Caco-2 (cell line): ENCODE results near the gene CRY2. TPM values are rescaled to one million over a fixed set of nuclear protein-coding genes. Genes with fewer than 3 reads are reported as not detected.
A peak's percentile ranks its signal among the peaks of the same experiment; 100 is the strongest.

ENCODE experiments used
- BruUV-seq: library from RNA; stranded (reverse); fragments of 400-500 nt; replicated peaks from 2 replicates; lab custom pipeline; 2021; lab: Mats Ljungman, UMichigan
- CTCF ChIA-PET: fragments of 300-600 bp; sonication (Branson Sonifier 250); formaldehyde crosslinking; loops from one replicate; lab custom pipeline; 2022; ENCODE audit warnings: antibody characterized with exemption; lab: Charles Lee
- POLR2A ChIA-PET: fragments of 300-600 bp; sonication (Branson Sonifier 250); formaldehyde crosslinking; loops from one replicate; lab custom pipeline; 2022; ENCODE audit warnings: antibody characterized with exemption; lab: Charles Lee
- DNase-seq, 2 experiments: peaks; one replicate each; pipeline versions ENCODE4 v3.0.0 to v3.0.0-alpha.2; 2020 to 2022
- H3K27me3 ChIP-seq: replicated peaks from 2 replicates; pipeline ENCODE4 v1.6.0; 2011; ENCODE audit warnings: low read length; ENCODE audit not compliant: control insufficient read depth, insufficient read depth
- H3K36me3 ChIP-seq: 2 replicates; pipeline ENCODE4 v1.5.1; 2011; ENCODE audit warnings: low read length; ENCODE audit not compliant: control insufficient read depth, insufficient read depth
- H3K4me1 ChIP-seq: fragments of 250-450 bp; sonication (Bioruptor Pico); 2 replicates; pipeline ENCODE4 v1.5.1; 2020; ENCODE audit warnings: mild to moderate bottlenecking
- H3K4me3 ChIP-seq: 2 replicates; pipeline ENCODE4 v1.5.1; 2011; ENCODE audit warnings: low read depth, mild to moderate bottlenecking, control low read depth, low read length
- H3K9me3 ChIP-seq: fragments of 250-450 bp; sonication (Bioruptor Pico); 2 replicates; pipeline ENCODE4 v1.5.1; 2020; ENCODE audit warnings: mild to moderate bottlenecking, moderate library complexity
- H3K27ac Mint-ChIP-seq: one replicate; pipeline ENCODE4 v1.8.0; 2022; ENCODE audit warnings: mixed read lengths; ENCODE audit not compliant: unreplicated experiment
- H3K27me3 Mint-ChIP-seq: one replicate; pipeline ENCODE4 v1.8.0; 2022; ENCODE audit warnings: mixed read lengths; ENCODE audit not compliant: insufficient read depth, unreplicated experiment
- H3K36me3 Mint-ChIP-seq: one replicate; pipeline ENCODE4 v1.8.0; 2022; ENCODE audit warnings: mild to moderate bottlenecking, mixed read lengths; ENCODE audit not compliant: insufficient read depth, unreplicated experiment
- H3K4me1 Mint-ChIP-seq: one replicate; pipeline ENCODE4 v1.8.0; 2022; ENCODE audit warnings: low read depth, mixed read lengths; ENCODE audit not compliant: unreplicated experiment
- H3K4me3 Mint-ChIP-seq: one replicate; pipeline ENCODE4 v1.8.0; 2022; ENCODE audit warnings: mild to moderate bottlenecking, moderate library complexity, mixed read lengths; ENCODE audit not compliant: unreplicated experiment
- H3K9me3 Mint-ChIP-seq: one replicate; pipeline ENCODE4 v1.8.0; 2022; ENCODE audit warnings: mixed read lengths; ENCODE audit not compliant: unreplicated experiment
- intact Hi-C: fragments of 100-400 bp; cut with micrococcal nuclease; formaldehyde crosslinking; loops from one replicate; pipeline ENCODE4 v1.10.0; 2022; ENCODE audit not compliant: unreplicated experiment
- total RNA-seq: library from RNA; stranded (reverse); gene quantifications from 2 replicates; pipeline ENCODE4 v1.2.3, GENCODE V29; 2022
- TF ChIP-seq, protein P1 (sequence below), 2 experiments: fragments of 200-600 bp in 1 of 2; IDR thresholded peaks; 1 replicate in 1 of 2; 2 replicates in 1 of 2; pipeline versions ENCODE4 v1.5.1 to v1.8.0; 2011 to 2022; ENCODE audit warnings: antibody characterized with exemption in 1 of 2, control low read depth in 1 of 2, inconsistent platforms in 1 of 2, low read depth in 1 of 2, low read length in 1 of 2, mild to moderate bottlenecking in 1 of 2, moderate library complexity in 1 of 2; ENCODE audit not compliant: insufficient read depth in 1 of 2, severe bottlenecking in 1 of 2, unreplicated experiment in 1 of 2

Gene CRY2
- total RNA-seq, 1 experiment from 2014 or later = 28.5 TPM

DNA sequence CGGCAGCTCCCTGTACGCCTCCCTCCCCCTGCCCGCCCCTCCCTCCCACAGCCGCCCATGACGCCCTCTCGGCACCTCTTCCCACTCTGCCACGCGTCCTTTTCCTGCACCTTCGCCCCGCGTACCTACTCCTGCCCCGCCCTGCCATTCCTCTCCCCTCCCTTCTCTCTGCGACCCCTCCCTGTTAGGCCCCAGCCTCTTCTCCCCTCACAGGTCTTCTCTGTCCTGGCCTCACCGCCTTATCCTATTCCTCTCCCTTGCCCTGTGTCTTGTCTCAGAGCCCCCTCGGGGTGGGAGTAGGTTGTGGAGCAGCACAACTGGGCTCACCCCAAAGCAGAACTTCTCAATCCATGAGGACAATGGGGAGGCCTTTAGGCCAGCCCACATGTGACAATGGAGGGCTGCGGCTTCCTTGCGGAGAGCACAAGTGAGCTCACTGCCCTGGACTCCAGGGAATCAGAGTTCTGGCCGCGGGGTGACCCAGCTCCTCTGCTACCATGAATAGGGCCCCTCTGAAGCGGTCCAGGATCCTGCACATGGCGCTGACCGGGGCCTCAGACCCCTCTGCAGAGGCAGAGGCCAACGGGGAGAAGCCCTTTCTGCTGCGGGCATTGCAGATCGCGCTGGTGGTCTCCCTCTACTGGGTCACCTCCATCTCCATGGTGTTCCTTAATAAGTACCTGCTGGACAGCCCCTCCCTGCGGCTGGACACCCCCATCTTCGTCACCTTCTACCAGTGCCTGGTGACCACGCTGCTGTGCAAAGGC lies 41.8 kb upstream of the CRY2 start:
- POLR2A ChIA-PET = interaction anchor here (1.0 to 1.4 kb wide), 2 partner anchors 42 to 112 kb away, joined by 4 to 11 read pairs; partner anchors contain the start of genes CRY2 and PEX16
- Mint-ChIP-seq H3K4me3 (peak overlapping the region; percentile 99), H3K27me3 (no peaks in the 10 kb centered on the region), H3K27ac (peak overlapping the region; percentile 75), H3K36me3 (peaks cover 15% of the 10 kb centered on the region), H3K4me1 (peaks cover 12% of the 10 kb centered on the region), H3K9me3 (no peaks in the 10 kb centered on the region)
- H3K4me3 ChIP-seq = peak overlapping the region; percentile 96
- intact Hi-C loops = loop anchor here (1.0 kb wide), 2 partner anchors 18 to 42 kb away; partner anchors contain the start of gene CRY2
- H3K9me3 ChIP-seq = no peaks in the 10 kb centered on the region
- H3K27me3 ChIP-seq = no peaks in the 10 kb centered on the region
- TF ChIP-seq, protein P1, sequence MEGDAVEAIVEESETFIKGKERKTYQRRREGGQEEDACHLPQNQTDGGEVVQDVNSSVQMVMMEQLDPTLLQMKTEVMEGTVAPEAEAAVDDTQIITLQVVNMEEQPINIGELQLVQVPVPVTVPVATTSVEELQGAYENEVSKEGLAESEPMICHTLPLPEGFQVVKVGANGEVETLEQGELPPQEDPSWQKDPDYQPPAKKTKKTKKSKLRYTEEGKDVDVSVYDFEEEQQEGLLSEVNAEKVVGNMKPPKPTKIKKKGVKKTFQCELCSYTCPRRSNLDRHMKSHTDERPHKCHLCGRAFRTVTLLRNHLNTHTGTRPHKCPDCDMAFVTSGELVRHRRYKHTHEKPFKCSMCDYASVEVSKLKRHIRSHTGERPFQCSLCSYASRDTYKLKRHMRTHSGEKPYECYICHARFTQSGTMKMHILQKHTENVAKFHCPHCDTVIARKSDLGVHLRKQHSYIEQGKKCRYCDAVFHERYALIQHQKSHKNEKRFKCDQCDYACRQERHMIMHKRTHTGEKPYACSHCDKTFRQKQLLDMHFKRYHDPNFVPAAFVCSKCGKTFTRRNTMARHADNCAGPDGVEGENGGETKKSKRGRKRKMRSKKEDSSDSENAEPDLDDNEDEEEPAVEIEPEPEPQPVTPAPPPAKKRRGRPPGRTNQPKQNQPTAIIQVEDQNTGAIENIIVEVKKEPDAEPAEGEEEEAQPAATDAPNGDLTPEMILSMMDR (IDR thresholded peaks at IDR 0.05; ENCODE audit: insufficient read depth in 1 of 2, low read depth in 1 of 2, low read length in 1 of 2, severe bottlenecking in 1 of 2, unreplicated experiment in 1 of 2) = no peak
- peaks cover 13% of the 10 kb centered on the region for H3K4me1 ChIP-seq
- CTCF ChIA-PET = interaction anchor here (0.6 to 1.9 kb wide), 4 partner anchors 11 to 46 kb away, joined by 3 to 9 read pairs (median 6); no protein-coding TSS in a partner anchor
- DNase-seq = peak; percentile 74 to 89
- BruUV-seq = no TSS peak
- no peaks in the 10 kb centered on the region for H3K36me3 ChIP-seq

DNA sequence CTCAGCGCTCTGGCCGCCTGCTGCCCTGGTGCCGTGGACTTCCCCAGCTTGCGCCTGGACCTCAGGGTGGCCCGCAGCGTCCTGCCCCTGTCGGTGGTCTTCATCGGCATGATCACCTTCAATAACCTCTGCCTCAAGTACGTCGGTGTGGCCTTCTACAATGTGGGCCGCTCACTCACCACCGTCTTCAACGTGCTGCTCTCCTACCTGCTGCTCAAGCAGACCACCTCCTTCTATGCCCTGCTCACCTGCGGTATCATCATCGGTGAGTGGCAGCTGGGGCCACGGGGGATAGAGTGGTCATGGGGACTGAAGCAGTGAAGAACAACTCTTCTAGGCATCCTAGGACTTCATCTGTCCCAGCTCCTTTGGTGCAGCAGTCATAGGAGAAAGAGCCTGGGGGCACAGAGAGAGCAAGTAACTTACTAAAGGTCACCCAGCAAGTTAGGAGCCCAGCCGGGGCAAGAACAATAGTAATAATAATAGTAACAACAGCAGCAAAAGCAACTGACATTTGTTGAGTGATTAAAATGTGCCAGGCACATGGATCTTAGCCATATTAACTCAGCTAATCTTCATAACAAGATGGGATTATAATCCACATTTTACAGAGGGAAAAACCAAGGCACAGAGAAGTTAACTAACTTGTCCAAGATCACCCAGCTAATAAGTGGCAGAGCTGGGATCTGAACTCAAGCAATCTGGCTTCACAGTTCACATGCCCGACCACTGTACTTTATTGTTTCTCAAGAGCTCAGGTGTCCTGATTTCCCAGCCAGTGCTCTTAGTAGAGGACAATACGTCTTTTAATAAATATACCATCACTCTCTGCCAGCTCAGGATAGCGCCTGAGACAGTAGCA lies 41.0 kb upstream of the CRY2 start:
- no peak for DNase-seq
- peak overlapping the region; percentile 96 for H3K4me3 ChIP-seq
- H3K4me3 Mint-ChIP-seq = peak overlapping the region; percentile 99
- ChIA-PET CTCF (interaction anchor here (1.0 to 1.9 kb wide), 3 partner anchors 10 to 35 kb away, joined by 5 to 9 read pairs (median 6); no protein-coding TSS in a partner anchor), POLR2A (interaction anchor here (1.0 to 1.4 kb wide), 2 partner anchors 41 to 112 kb away, joined by 4 to 11 read pairs; partner anchors contain the start of genes CRY2 and PEX16)
- H3K4me1 Mint-ChIP-seq = peaks cover 12% of the 10 kb centered on the region
- H3K9me3 ChIP-seq = no peaks in the 10 kb centered on the region
- H3K9me3 Mint-ChIP-seq = no peaks in the 10 kb centered on the region
- peaks cover 15% of the 10 kb centered on the region for H3K36me3 Mint-ChIP-seq
- H3K27ac Mint-ChIP-seq = peak overlapping the region; percentile 75
- TF ChIP-seq, protein P1 (IDR thresholded peaks at IDR 0.05; ENCODE audit: insufficient read depth in 1 of 2, low read depth in 1 of 2, low read length in 1 of 2, severe bottlenecking in 1 of 2, unreplicated experiment in 1 of 2) = no peak
- H3K4me1 ChIP-seq = peaks cover 13% of the 10 kb centered on the region
- no peaks in the 10 kb centered on the region for H3K27me3 ChIP-seq
- no peaks in the 10 kb centered on the region for H3K36me3 ChIP-seq
- H3K27me3 Mint-ChIP-seq = no peaks in the 10 kb centered on the region
- intact Hi-C loops = no loop called here
- TSS peak; percentile 45 for BruUV-seq
